Trophoblast cell (in vitro differentiated cells and primary cell): ENCODE data around the gene AK4.

Experiments
- DNase-seq, 2 donors: peaks; one replicate each; pipeline ENCODE4 v3.0.0-alpha.2; 2016
- H2AFZ ChIP-seq: 2 replicates; pipeline ENCODE4 v1.6.1; 2013; ENCODE audit warnings: low read length, moderate library complexity, mild to moderate bottlenecking; ENCODE audit not compliant: insufficient read depth, poor library complexity
- H2AK5ac ChIP-seq: 2 replicates; pipeline ENCODE4 v1.6.1; 2013; ENCODE audit warnings: mild to moderate bottlenecking, low read length
- H2BK120ac ChIP-seq: 2 replicates; pipeline ENCODE4 v1.6.1; 2013; ENCODE audit warnings: low read length, mild to moderate bottlenecking, moderate library complexity; ENCODE audit not compliant: insufficient read depth, poor library complexity
- H2BK12ac ChIP-seq: 2 replicates; pipeline ENCODE4 v1.6.1; 2013; ENCODE audit warnings: mild to moderate bottlenecking, low read length, moderate library complexity
- H2BK5ac ChIP-seq: 2 replicates; pipeline ENCODE4 v1.6.1; 2013; ENCODE audit warnings: low read length, low read depth, moderate library complexity, mild to moderate bottlenecking; ENCODE audit not compliant: poor library complexity
- H3K14ac ChIP-seq: 2 replicates; pipeline ENCODE4 v1.6.1; 2013; ENCODE audit warnings: mild to moderate bottlenecking, low read length
- H3K18ac ChIP-seq: 2 replicates; pipeline ENCODE4 v1.6.1; 2013; ENCODE audit warnings: mild to moderate bottlenecking, low read length
- H3K23ac ChIP-seq: 2 replicates; pipeline ENCODE4 v1.6.1; 2013; ENCODE audit warnings: low read length
- H3K27ac ChIP-seq: 2 replicates; pipeline ENCODE4 v1.5.1; 2013; ENCODE audit warnings: low read depth, mild to moderate bottlenecking, inconsistent platforms, low read length, moderate library complexity
- H3K27me3 ChIP-seq: 2 replicates; pipeline ENCODE4 v1.6.1; 2013; ENCODE audit warnings: inconsistent platforms, mild to moderate bottlenecking, low read length, moderate library complexity; ENCODE audit not compliant: insufficient read depth
- H3K36me3 ChIP-seq, 2 experiments: 1 replicate in 1 of 2; 2 replicates in 1 of 2; pipeline ENCODE4 v1.6.1; 2013; ENCODE audit warnings: low read length in 2 of 2, mild to moderate bottlenecking in 2 of 2, moderate library complexity in 1 of 2; ENCODE audit not compliant: insufficient read depth in 2 of 2, control insufficient read depth in 1 of 2
- H3K4ac ChIP-seq: 2 replicates; pipeline ENCODE4 v1.6.1; 2013; ENCODE audit warnings: low read depth, mild to moderate bottlenecking, low read length, moderate library complexity
- H3K4me1 ChIP-seq, 2 experiments: 1 replicate in 1 of 2; 2 replicates in 1 of 2; pipeline ENCODE4 v1.6.1; 2013; ENCODE audit warnings: low read length in 2 of 2, mild to moderate bottlenecking in 2 of 2, moderate library complexity in 1 of 2; ENCODE audit not compliant: insufficient read depth in 2 of 2, control insufficient read depth in 1 of 2
- H3K4me2 ChIP-seq: 2 replicates; pipeline ENCODE4 v1.6.1; 2013; ENCODE audit warnings: inconsistent platforms, mild to moderate bottlenecking, low read length, moderate library complexity
- H3K4me3 ChIP-seq: 2 replicates; pipeline ENCODE4 v1.5.1; 2013; ENCODE audit warnings: mild to moderate bottlenecking, low read depth, low read length, inconsistent platforms
- H3K79me1 ChIP-seq: one replicate; pipeline ENCODE4 v1.6.1; 2013; ENCODE audit warnings: low read length
- H3K79me2 ChIP-seq: 2 replicates; pipeline ENCODE4 v1.6.1; 2013; ENCODE audit warnings: low read length, mild to moderate bottlenecking; ENCODE audit not compliant: control insufficient read depth, insufficient read depth, poor library complexity
- H3K9ac ChIP-seq: 2 replicates; pipeline ENCODE4 v1.6.1; 2013; ENCODE audit warnings: mild to moderate bottlenecking, low read length
- H3K9me3 ChIP-seq: 2 replicates; pipeline ENCODE4 v1.6.1; 2013; ENCODE audit warnings: low read depth, mild to moderate bottlenecking, control low read depth, inconsistent platforms, low read length; ENCODE audit not compliant: insufficient read depth
- H4K12ac ChIP-seq: 2 replicates; pipeline ENCODE4 v1.6.1; 2013; ENCODE audit warnings: low read depth, mild to moderate bottlenecking, low read length, moderate library complexity
- H4K8ac ChIP-seq: 2 replicates; pipeline ENCODE4 v1.6.1; 2013; ENCODE audit warnings: low read depth, mild to moderate bottlenecking, low read length, moderate library complexity
- H4K91ac ChIP-seq: one replicate; pipeline ENCODE4 v1.6.1; 2013; ENCODE audit warnings: low read depth, mild to moderate bottlenecking, low read length, moderate library complexity
- WGBS: extraction: QIAGEN DNeasy Blood & Tissue Kit; methylation state at CpG from one replicate; pipeline ENCODE4 v1.1.7; 2013; ENCODE audit warnings: missing lambda C conversion rate; ENCODE audit not compliant: insufficient read length, insufficient coverage; ENCODE audit errors: extremely low coverage; 5-methylcytosine and 5-hydroxymethylcytosine counted together

The AK4 gene

DNA sequence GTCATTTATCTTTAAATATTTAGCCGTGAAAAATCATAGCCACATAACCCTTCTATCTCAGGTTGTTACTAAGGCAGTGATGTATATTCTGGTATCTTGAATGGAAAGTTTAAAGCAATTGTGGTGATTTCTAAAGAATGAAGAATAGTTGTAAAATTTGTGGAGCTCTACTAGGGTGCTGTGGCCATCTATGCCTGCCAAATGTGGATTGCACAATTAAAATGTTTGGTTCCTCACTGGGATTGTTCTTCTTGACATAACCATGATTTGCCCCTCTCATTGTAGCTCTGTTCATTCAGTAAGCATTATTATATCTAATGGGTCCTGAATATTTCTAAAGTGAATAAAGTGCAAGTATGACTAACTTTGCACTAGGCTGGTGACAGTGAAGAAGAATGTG is 50.1 kb downstream of the AK4 start:
- Histone ChIP-seq H3K4me2 (no peak overlapping the region), H4K8ac (no peak overlapping the region), H3K14ac (no peak overlapping the region), H3K4me3 (no peak overlapping the region), H3K23ac (no peak overlapping the region), H3K36me3 (no peaks in the 10 kb centered on the region), H2AFZ (no peak overlapping the region), H3K4ac (no peak overlapping the region), H3K18ac (no peak overlapping the region), H3K9ac (no peak overlapping the region), H3K79me2 (no peaks in the 10 kb centered on the region), H2BK5ac (no peak overlapping the region), H2BK12ac (no peak overlapping the region), H3K27ac (no peak overlapping the region), H4K91ac (no peak overlapping the region), H3K4me1 (peaks cover 0 to under 1% of the 10 kb centered on the region in 2 experiments), H3K27me3 (no peaks in the 10 kb centered on the region), H3K9me3 (no peaks in the 10 kb centered on the region), H2BK120ac (no peak overlapping the region), H4K12ac (no peak overlapping the region), H2AK5ac (no peak overlapping the region), H3K79me1 (no peaks in the 10 kb centered on the region)
- no CpG with 5 or more reads among the region's 1 CpG for WGBS
- DNase-seq: no peak

DNA sequence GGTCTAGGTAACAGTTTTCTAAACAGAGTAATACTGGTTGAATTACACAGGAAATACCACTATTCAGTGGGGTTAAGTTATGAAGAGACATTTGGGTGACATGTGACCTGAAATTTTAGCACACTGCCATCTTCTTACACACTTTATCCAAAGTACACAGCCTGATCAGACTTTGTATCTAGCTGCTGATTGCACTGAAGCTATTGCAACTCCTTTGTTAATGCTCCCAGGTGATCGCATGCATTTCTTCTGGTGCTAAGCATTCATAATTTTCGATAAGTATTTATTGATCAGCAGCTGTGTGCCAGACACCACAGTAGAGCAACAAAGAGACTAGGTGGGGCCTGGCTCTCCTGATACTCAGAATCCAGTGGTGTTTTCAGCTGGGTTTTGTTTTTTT is 52.4 kb downstream of the AK4 start:
- no peaks in the 10 kb centered on the region for H3K36me3 ChIP-seq
- no peaks in the 10 kb centered on the region for H3K4me1 ChIP-seq
- no peak overlapping the region for H3K27ac ChIP-seq
- H3K4ac ChIP-seq: no peak overlapping the region
- H3K23ac ChIP-seq: no peak overlapping the region
- no peak overlapping the region for H2AFZ ChIP-seq
- H3K27me3 ChIP-seq: no peaks in the 10 kb centered on the region
- no peak overlapping the region for H3K4me3 ChIP-seq
- H3K79me2 ChIP-seq: no peaks in the 10 kb centered on the region
- no peak overlapping the region for H3K4me2 ChIP-seq
- no peak overlapping the region for H2AK5ac ChIP-seq
- H3K18ac ChIP-seq: no peak overlapping the region
- DNase-seq: no peak
- H3K14ac ChIP-seq: no peak overlapping the region
- no peaks in the 10 kb centered on the region for H3K79me1 ChIP-seq
- H3K9ac ChIP-seq: no peak overlapping the region
- no peak overlapping the region for H2BK120ac ChIP-seq
- H3K9me3 ChIP-seq: no peaks in the 10 kb centered on the region
- H2BK12ac ChIP-seq: no peak overlapping the region
- no peak overlapping the region for H4K91ac ChIP-seq
- H4K12ac ChIP-seq: no peak overlapping the region
- H4K8ac ChIP-seq: no peak overlapping the region
- H2BK5ac ChIP-seq: no peak overlapping the region
- no CpG with 5 or more reads among the region's 2 CpGs for WGBS

DNA sequence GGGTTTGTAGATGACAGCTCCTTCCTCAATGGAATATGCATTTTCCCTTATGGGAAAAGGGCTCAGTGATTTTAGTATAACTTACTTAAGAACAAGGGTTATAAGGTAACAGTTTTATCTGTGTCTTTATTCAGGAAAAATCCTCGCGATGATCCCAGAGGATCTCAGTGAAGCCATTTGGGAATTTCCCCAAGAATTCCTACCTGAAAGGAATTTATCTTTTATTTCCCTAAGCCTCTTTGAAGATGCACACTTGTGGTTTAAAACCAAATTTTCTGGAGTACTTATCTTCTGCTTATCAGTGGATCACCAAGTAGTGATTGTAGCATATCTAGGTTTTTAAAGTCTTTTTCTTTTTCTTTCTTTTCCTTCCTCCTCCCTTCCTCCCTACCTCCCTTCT is 58.8 kb downstream of the AK4 start:
- Histone ChIP-seq H2AFZ (no peak overlapping the region), H3K23ac (no peak overlapping the region), H3K36me3 (no peaks in the 10 kb centered on the region)

DNA sequence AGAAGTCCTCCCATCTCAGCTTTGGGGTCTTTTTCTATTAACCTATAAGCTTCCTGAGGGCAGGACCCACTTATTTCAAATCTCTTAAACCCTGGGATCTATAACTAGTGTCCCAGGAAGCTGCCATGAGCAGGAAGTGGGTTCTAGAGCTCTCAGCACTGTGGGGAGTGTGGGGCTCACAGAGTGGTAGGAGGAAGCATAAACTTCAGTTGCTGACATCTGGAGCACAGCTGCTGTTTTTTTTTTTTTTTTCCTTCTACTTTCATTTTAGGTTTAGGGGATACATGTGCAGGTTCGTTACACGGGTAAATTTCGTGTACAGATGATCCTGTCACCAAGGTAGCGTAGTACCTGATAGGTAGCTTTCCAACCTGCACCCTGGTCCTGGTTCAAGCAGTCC is 59.3 kb downstream of the AK4 start:
- Histone ChIP-seq H3K4ac (no peak overlapping the region), H4K8ac (no peak overlapping the region), H2AK5ac (no peak overlapping the region), H3K4me1 (no peaks in the 10 kb centered on the region), H3K18ac (no peak overlapping the region), H3K4me3 (no peak overlapping the region), H4K12ac (no peak overlapping the region), H3K79me1 (no peaks in the 10 kb centered on the region), H2BK120ac (no peak overlapping the region), H3K79me2 (no peaks in the 10 kb centered on the region), H3K14ac (no peak overlapping the region), H3K23ac (no peak overlapping the region), H2AFZ (no peak overlapping the region), H3K4me2 (no peak overlapping the region), H3K36me3 (no peaks in the 10 kb centered on the region), H2BK5ac (no peak overlapping the region), H2BK12ac (no peak overlapping the region), H3K9me3 (peaks cover 1% of the 10 kb centered on the region), H3K27me3 (no peaks in the 10 kb centered on the region), H4K91ac (no peak overlapping the region), H3K27ac (no peak overlapping the region), H3K9ac (no peak overlapping the region)
- no peak for DNase-seq
- no CpG with 5 or more reads among the region's 4 CpGs for WGBS

More for the DNA sequence above, 58.8 kb downstream of the AK4 start:
- H3K27ac ChIP-seq: no peak overlapping the region
- H2BK5ac ChIP-seq: no peak overlapping the region
- no peak overlapping the region for H2BK120ac ChIP-seq
- H2BK12ac ChIP-seq: no peak overlapping the region
- H3K4me3 ChIP-seq: no peak overlapping the region
- H3K9me3 ChIP-seq: peaks cover 1% of the 10 kb centered on the region
- no peak overlapping the region for H4K8ac ChIP-seq
- no peak overlapping the region for H3K14ac ChIP-seq
- no peak overlapping the region for H4K91ac ChIP-seq
- H4K12ac ChIP-seq: no peak overlapping the region
- H3K79me1 ChIP-seq: no peaks in the 10 kb centered on the region
- no peak overlapping the region for H3K18ac ChIP-seq
- H3K79me2 ChIP-seq: no peaks in the 10 kb centered on the region
- H2AK5ac ChIP-seq: no peak overlapping the region
- H3K27me3 ChIP-seq: no peaks in the 10 kb centered on the region
- H3K4me2 ChIP-seq: no peak overlapping the region
- H3K4ac ChIP-seq: no peak overlapping the region
- no peaks in the 10 kb centered on the region for H3K4me1 ChIP-seq
- no CpG with 5 or more reads among the region's 2 CpGs for WGBS
- no peak for DNase-seq
- no peak overlapping the region for H3K9ac ChIP-seq
